Effector memory CD4-positive, alpha-beta T cell (primary cell): ENCODE results near the gene MECP2.
"Not testable (repeated sequence)": the region's sequence is repeated elsewhere in the genome, so short reads cannot be mapped to it uniquely, and the experiment has no call there.

Experiments used
- DNase-seq, 3 donors: peaks; one replicate each; pipeline ENCODE4 v3.0.0-alpha.2; 2020
- H3K27ac ChIP-seq: 2 replicates; pipeline ENCODE4 v1.7.0; 2013; ENCODE audit warnings: mild to moderate bottlenecking, low read length, moderate library complexity; ENCODE audit not compliant: insufficient read depth, poor library complexity, severe bottlenecking
- H3K27me3 ChIP-seq: replicated peaks from 2 replicates; pipeline ENCODE4 v1.7.0; 2013; ENCODE audit warnings: mild to moderate bottlenecking, low read length; ENCODE audit not compliant: insufficient read depth, control insufficient read depth, poor library complexity, severe bottlenecking
- H3K36me3 ChIP-seq: 2 replicates; pipeline ENCODE4 v1.7.0; 2013; ENCODE audit warnings: mild to moderate bottlenecking, low read length, moderate library complexity; ENCODE audit not compliant: control insufficient read depth, insufficient read depth
- H3K4me1 ChIP-seq: 2 replicates; pipeline ENCODE4 v1.7.0; 2013; ENCODE audit warnings: low read length, mild to moderate bottlenecking; ENCODE audit not compliant: control insufficient read depth, insufficient read depth, poor library complexity, severe bottlenecking
- H3K4me3 ChIP-seq: 2 replicates; pipeline ENCODE4 v1.7.0; 2013; ENCODE audit warnings: low read length, low read depth, mild to moderate bottlenecking; ENCODE audit not compliant: insufficient read depth, poor library complexity, severe bottlenecking
- H3K9me3 ChIP-seq: 2 replicates; pipeline ENCODE4 v1.7.0; 2013; ENCODE audit warnings: mild to moderate bottlenecking, low read length, moderate library complexity; ENCODE audit not compliant: control insufficient read depth

MECP2 gene

GRCh38 chrX:154000051-154000450 lies 97.5 kb downstream of the MECP2 start:
- DNase-seq = no peak
- Histone ChIP-seq H3K36me3 (no peaks in the 10 kb centered on the region), H3K4me3 (no peak overlapping the region), H3K4me1 (no peaks in the 10 kb centered on the region), H3K27ac (no peak overlapping the region), H3K9me3 (no peaks in the 10 kb centered on the region), H3K27me3 (no peaks in the 10 kb centered on the region)

GRCh38 chrX:153999359-154000037 lies 98.0 kb downstream of the MECP2 start:
- DNase-seq = no peak
- Histone ChIP-seq H3K27me3 (no peaks in the 10 kb centered on the region), H3K4me3 (no peak overlapping the region), H3K36me3 (no peaks in the 10 kb centered on the region), H3K9me3 (no peaks in the 10 kb centered on the region), H3K27ac (no peak overlapping the region), H3K4me1 (no peaks in the 10 kb centered on the region)

DNA sequence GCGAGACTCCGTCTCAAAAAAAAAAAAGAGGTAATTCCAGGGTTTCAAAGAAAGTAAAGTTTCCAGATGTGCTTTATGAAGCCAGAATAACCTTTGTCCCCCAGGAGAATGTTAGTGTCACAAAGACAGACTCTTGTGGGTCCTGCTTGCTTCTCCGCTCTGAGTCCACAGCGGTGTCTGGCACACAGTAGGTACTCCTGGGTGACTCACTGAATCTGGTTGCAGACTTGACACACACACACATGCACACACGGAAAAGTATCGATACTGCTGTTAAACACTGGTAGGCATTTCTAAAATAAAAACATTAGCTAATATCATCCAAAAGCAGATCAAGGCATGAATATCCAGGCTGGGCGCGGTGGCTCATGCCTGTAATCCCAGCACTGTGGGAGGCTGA lies 102.0 kb downstream of the MECP2 start:
- H3K4me3 ChIP-seq = no peak overlapping the region
- DNase-seq = no peak
- H3K36me3 ChIP-seq = no peaks in the 10 kb centered on the region
- no peaks in the 10 kb centered on the region for H3K27me3 ChIP-seq
- no peak overlapping the region for H3K27ac ChIP-seq
- no peaks in the 10 kb centered on the region for H3K9me3 ChIP-seq
- H3K4me1 ChIP-seq = no peaks in the 10 kb centered on the region

DNA sequence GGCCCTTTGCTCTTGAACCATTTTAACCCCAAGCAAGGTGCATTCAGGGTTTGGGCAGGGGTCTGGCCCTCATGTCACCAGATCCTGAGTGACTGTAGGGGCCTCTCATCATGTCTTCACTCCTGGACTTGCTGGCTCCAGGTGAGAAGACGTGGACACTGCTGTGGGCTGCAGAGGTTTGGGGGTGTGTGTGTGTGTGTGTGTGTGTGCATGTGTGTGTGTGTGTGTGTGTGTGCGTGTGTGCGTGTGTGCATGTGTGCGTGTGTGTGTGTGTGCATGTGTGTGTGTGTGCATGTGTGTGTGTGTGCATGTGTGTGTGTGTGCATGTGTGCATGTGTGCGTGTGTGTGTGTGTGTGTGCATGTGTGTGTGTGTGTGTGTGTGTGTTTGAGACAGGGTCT lies 103.1 kb downstream of the MECP2 start:
- not testable (repeated sequence) for H3K36me3 ChIP-seq, DNase-seq, H3K27ac ChIP-seq, H3K4me1 ChIP-seq, H3K27me3 ChIP-seq, H3K4me3 ChIP-seq, H3K9me3 ChIP-seq

DNA sequence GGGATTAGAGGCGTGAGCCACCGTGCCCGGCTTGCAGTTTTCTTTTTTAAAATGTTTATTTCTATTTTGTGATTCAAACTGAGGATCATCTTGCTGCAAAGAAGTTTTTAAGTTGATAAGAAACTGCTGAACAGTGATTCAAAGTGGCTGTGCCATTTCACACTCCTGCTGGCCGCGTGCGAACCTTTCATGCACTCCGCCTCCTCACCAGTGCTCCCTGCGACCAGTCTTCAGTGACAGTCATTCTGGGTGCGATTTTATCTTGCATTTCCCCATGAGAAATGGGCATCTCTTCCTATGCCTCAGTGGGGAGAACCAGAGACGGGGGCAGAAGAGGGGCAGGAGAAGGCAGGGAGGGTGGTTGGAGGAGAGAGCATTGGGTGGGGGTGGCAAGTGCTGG lies 103.5 kb downstream of the MECP2 start:
- H3K36me3 ChIP-seq = no peaks in the 10 kb centered on the region
- no peaks in the 10 kb centered on the region for H3K27me3 ChIP-seq
- no peaks in the 10 kb centered on the region for H3K4me1 ChIP-seq
- no peaks in the 10 kb centered on the region for H3K9me3 ChIP-seq
- H3K4me3 ChIP-seq = no peak overlapping the region
- DNase-seq = no peak
- H3K27ac ChIP-seq = no peak overlapping the region

DNA sequence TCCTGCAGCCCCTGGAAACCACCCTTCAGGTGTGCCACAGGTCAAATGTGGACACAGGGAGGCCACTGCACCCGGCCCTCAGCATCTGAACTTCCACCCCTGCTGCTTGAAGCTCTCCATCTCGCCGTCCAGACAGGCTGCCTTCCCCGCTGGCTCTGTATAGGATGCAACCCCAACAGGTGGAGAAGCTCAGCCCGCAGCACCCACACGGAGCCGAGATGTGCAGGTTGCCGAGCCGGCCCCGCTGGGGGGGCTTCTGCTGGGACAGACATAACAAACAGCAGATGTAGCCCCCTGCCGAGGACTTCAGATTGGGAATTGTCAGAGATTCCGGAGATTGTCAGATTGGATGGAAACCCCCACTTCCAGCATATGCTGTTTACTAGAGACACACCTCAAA lies 104.4 kb downstream of the MECP2 start:
- no peak for DNase-seq
- Histone ChIP-seq H3K9me3 (no peaks in the 10 kb centered on the region), H3K27ac (no peak overlapping the region), H3K27me3 (no peaks in the 10 kb centered on the region), H3K36me3 (no peaks in the 10 kb centered on the region), H3K4me1 (no peaks in the 10 kb centered on the region), H3K4me3 (no peak overlapping the region)

- no peaks in the 10 kb centered on the region for H3K4me1 ChIP-seq
- no peaks in the 10 kb centered on the region for H3K36me3 ChIP-seq
- H3K4me3 ChIP-seq = no peak overlapping the region
- H3K27me3 ChIP-seq = no peaks in the 10 kb centered on the region
- no peak for DNase-seq
- no peaks in the 10 kb centered on the region for H3K9me3 ChIP-seq
- no peak overlapping the region for H3K27ac ChIP-seq
These were observed 105.3 kb downstream of the MECP2 start for GRCh38 chrX:153992180-153992579.

DNA sequence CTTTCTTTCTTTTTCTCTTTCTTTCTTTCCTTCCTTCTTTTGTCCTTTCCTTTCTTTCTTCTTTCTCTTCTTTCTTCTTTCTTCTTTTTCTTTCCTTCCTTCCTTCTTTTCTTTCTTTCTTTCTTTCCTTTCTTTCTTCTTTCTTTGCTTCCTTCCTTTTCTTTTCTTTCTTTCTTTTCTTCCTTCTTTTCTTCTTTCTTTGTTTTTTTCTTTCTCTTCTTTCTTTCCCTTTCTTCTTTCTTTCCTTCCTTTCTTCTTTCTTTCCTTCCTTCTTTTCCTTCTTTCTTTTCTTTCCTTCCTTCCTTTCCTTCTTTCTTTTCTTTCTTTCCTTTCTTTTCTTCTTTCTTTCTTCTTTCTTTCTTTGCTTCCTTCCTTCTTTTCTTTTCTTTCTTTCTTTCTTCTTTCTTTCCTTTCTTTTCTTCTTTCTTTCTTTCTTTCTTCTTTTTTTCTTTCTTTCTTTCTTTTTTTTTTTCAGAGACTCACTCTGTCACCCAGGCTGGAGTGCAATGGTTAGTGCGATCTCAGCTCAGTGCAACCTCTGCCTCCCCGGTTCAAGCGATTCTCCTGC lies 106.4 kb downstream of the MECP2 start:
- no peaks in the 10 kb centered on the region for H3K27me3 ChIP-seq
- no peak overlapping the region for H3K4me3 ChIP-seq
- no peaks in the 10 kb centered on the region for H3K4me1 ChIP-seq
- H3K9me3 ChIP-seq = no peaks in the 10 kb centered on the region
- no peaks in the 10 kb centered on the region for H3K36me3 ChIP-seq
- DNase-seq = no peak
- no peak overlapping the region for H3K27ac ChIP-seq

GRCh38 chrX:153989973-153990655 lies 107.4 kb downstream of the MECP2 start:
- Histone ChIP-seq H3K36me3 (no peaks in the 10 kb centered on the region), H3K9me3 (no peaks in the 10 kb centered on the region), H3K27me3 (no peaks in the 10 kb centered on the region), H3K4me3 (no peak overlapping the region), H3K27ac (no peak overlapping the region), H3K4me1 (peaks cover 4% of the 10 kb centered on the region)
- DNase-seq = no peak

DNA sequence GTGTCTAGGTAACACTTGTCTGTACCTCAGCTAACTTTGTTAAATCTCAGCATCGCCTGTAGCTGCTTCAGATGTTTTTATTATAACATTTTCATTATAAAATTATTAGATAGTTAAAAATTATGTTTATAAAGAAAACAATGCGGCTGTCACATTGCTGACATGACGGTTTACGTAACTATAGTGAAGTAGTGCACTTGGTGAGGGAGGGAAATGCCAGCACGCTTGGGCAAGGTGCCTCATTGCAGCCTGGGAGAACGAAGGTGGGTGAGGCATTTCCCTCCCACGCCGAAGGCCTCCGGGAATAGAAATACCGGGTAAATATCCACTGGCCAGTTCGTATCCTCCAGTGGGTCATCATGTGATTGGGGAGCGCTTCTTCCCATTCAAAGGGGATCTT lies 109.0 kb downstream of the MECP2 start:
- Histone ChIP-seq H3K27ac (no peak overlapping the region), H3K9me3 (no peaks in the 10 kb centered on the region), H3K4me1 (peaks cover 18% of the 10 kb centered on the region), H3K27me3 (no peaks in the 10 kb centered on the region), H3K36me3 (no peaks in the 10 kb centered on the region), H3K4me3 (no peak overlapping the region)
- DNase-seq = no peak
